Left hindlimb (tissue), 1 donor: ENCODE results near the gene DUSP11.

Experiments
- DNase-seq: peaks from one replicate; pipeline ENCODE4 v3.0.0-alpha.2; 2018

DUSP11 gene

GRCh38 chr2:73716543-73717250, 63.2 kb downstream of the DUSP11 start:
- DNase-seq = no peak

GRCh38 chr2:73714091-73714490, 65.8 kb downstream of the DUSP11 start:
- DNase-seq = no peak
